Kidney epithelial cell (primary cell): Measurements from ENCODE around the gene LMCD1. TPM values are rescaled to one million over a fixed set of nuclear protein-coding genes. Genes with fewer than 3 reads are reported as not detected.

ENCODE experiments used
- DNase-seq: peaks from one replicate; pipeline ENCODE4 v3.0.0-alpha.2; 2010; ENCODE audit warnings: low read depth
- H3K27me3 ChIP-seq: 2 replicates; pipeline ENCODE4 v1.6.0; 2011; ENCODE audit warnings: low read length; ENCODE audit not compliant: control insufficient read depth, insufficient read depth
- H3K36me3 ChIP-seq: 2 replicates; pipeline ENCODE4 v1.5.1; 2011; ENCODE audit warnings: low read length; ENCODE audit not compliant: control insufficient read depth, insufficient read depth
- H3K4me3 ChIP-seq: 2 replicates; pipeline ENCODE4 v1.5.1; 2011; ENCODE audit warnings: low read depth, mild to moderate bottlenecking, control low read depth, low read length
- total RNA-seq: library from RNA; depleted of rRNA; stranded (reverse); fragments of >200 nt; gene quantifications from 2 replicates; pipeline ENCODE4 v1.2.3, GENCODE V29; 2015
- TF ChIP-seq, protein P1 (sequence below): IDR thresholded peaks from 2 replicates; pipeline ENCODE4 v1.5.1; 2011; ENCODE audit warnings: mild to moderate bottlenecking, moderate library complexity, low read length, control low read depth, inconsistent platforms; ENCODE audit not compliant: insufficient read depth, poor library complexity, severe bottlenecking

The LMCD1 gene
- total RNA-seq, 1 donor from 2014 or later = 264 TPM

- DNase-seq = no peak
- Histone ChIP-seq H3K4me3 (no peak overlapping the region), H3K36me3 (no peaks in the 10 kb centered on the region), H3K27me3 (no peaks in the 10 kb centered on the region)
- TF ChIP-seq, protein P1, sequence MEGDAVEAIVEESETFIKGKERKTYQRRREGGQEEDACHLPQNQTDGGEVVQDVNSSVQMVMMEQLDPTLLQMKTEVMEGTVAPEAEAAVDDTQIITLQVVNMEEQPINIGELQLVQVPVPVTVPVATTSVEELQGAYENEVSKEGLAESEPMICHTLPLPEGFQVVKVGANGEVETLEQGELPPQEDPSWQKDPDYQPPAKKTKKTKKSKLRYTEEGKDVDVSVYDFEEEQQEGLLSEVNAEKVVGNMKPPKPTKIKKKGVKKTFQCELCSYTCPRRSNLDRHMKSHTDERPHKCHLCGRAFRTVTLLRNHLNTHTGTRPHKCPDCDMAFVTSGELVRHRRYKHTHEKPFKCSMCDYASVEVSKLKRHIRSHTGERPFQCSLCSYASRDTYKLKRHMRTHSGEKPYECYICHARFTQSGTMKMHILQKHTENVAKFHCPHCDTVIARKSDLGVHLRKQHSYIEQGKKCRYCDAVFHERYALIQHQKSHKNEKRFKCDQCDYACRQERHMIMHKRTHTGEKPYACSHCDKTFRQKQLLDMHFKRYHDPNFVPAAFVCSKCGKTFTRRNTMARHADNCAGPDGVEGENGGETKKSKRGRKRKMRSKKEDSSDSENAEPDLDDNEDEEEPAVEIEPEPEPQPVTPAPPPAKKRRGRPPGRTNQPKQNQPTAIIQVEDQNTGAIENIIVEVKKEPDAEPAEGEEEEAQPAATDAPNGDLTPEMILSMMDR = no peak
These were observed 101.6 kb downstream of the LMCD1 start for GRCh38 chr3:8603115-8603710.

DNA sequence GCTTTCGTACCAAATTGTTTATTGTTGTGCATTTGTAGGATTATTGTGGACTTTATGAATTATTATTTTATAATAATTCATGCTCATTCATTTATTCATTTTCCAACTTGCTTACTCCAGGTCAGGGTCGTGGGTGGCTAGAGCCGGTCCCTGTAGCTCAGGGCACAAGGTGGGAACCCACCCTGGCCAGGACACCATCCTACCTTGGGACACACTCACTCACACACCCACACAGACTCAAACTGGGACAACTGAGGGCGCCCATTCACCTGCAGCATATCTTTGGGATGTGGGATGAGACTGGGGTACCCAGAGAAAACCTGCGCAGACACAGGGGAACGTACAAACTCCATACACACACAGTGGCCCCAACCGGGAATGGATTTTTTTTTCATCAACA lies 102.4 kb downstream of the LMCD1 start:
- TF ChIP-seq, protein P1 = no peak
- Histone ChIP-seq H3K27me3 (no peaks in the 10 kb centered on the region), H3K36me3 (no peaks in the 10 kb centered on the region), H3K4me3 (no peak overlapping the region)
- DNase-seq = no peak

DNA sequence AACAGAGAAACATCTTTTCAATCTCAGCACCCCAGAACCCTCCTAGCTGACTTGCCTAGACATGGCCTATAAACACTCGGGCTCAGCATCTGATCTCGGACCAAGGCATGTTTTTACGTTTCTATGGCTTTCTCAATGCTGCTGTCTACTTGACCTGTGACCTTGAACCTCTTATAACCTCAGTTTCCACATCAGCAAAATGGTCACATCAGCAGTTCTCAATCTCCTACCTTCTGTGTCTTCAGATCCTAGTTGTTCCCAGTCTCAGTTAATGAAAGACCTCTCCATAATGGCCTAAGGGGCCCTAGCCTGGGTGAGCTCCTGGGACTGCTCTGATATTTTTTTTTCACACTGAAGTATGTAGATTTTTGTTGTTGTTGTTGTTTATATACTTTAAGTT lies 103.4 kb downstream of the LMCD1 start:
- Histone ChIP-seq H3K36me3 (no peaks in the 10 kb centered on the region), H3K4me3 (no peak overlapping the region), H3K27me3 (no peaks in the 10 kb centered on the region)
- TF ChIP-seq, protein P1 = no peak
- no peak for DNase-seq

- H3K36me3 ChIP-seq = no peaks in the 10 kb centered on the region
- no peaks in the 10 kb centered on the region for H3K27me3 ChIP-seq
- DNase-seq = no peak
- no peak overlapping the region for H3K4me3 ChIP-seq
- TF ChIP-seq, protein P1 = no peak
These were observed 105.1 kb downstream of the LMCD1 start for GRCh38 chr3:8606701-8607231.

- TF ChIP-seq, protein P1 = peak; percentile 63
- Histone ChIP-seq H3K27me3 (no peaks in the 10 kb centered on the region), H3K4me3 (no peak overlapping the region), H3K36me3 (no peaks in the 10 kb centered on the region)
- no peak for DNase-seq
These were observed 105.8 kb downstream of the LMCD1 start for GRCh38 chr3:8607234-8608040.
